Activated T-helper 1 cell treated with anti-CD3 and anti-CD28 coated beads, Interleukin-2, amount 50 U/mL, for 16 hours (primary cell): ENCODE measurements around the gene ALOX12B.
A peak's percentile ranks its signal among the peaks of the same experiment; 100 is the strongest.
"Not testable (repeated sequence)": the region's sequence is repeated elsewhere in the genome, so short reads cannot be mapped to it uniquely, and the experiment has no call there.

ENCODE experiments used
- DNase-seq, 2 donors: peaks; one replicate each; pipeline ENCODE4 v3.0.0-alpha.2; 2020; ENCODE audit warnings: low read depth in 1 of 2, low spot score in 1 of 2

ALOX12B gene

DNA sequence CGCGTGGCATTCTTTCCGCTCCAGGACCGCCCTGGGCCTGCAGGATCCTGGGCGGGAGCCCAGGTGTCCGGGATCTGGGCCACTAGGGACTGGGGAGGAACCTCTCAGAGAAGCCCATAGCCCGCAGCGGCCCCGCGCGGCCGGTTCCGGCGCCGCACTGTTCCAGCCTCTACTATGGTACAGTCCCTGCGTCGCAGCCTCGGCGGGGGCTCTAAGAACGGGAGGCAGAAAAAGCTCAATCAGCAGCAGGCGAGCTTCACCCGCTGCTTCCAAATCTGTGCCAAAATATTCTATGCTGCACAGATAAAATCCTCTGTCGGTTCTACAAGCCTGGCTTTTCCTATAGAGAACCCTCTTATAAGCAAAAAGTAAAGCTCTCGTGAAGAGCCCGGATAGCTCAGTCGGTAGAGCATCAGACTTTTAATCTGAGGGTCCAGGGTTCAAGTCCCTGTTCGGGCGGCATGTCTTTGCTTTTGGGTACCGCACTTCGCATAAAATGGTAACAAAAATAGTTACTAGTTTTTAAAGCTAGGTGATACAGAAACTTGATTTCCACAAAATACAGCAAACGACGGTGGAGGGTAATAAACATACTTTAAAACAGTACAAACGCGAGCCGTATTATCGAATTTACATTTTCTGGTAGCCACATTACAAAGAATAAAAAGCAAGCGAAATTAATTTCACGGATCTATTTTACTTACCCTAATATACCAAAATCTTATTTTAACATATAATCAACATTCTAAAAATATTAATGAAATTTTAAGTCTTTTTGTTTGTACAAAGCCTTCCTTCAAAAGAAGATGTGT, 31.5 kb upstream of the ALOX12B start:
- DNase-seq = peak; percentile 61 to 75

DNA sequence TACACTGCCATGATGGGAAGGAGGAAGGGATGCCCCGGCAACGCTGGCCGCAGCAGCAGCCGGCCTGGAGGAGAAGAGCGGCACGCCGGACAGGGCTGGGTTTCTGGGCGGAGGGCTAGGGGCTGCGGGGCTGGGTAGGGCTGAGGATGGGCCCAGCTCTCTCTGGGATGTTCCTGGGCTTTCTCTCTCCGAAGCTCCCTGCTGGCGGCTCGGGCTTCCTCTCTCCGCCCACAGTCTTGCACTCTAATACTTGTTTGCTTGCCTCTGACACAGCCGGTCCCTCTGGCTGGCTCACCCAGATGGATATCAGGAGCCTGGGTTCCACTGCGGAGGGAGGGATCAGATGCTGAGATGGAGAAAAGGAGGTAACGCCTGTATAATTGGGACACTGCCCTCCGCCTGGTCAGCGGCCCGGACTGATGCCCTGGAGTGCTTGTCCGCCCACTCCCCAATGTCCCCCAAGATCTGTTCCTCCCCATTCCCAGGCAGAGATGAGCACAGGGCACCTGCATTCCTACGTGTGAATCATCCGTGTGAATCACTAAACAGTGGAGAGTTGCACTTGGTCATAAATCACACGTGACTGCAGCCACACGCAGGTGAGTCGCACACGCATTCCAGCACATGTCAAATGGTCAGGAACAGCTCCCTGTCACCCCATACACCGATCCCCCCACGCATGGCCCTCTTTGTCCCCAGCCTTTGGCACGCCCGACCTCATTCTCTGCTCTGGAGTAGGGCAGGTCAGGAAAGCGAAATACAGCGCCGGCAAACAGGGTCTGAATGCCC, 30.7 kb upstream of the ALOX12B start, which contains the start of gene ALOXE3:
TSS of gene ALOXE3 (minus strand) at position 535 of the 789 bp plus-strand sequence. CDS start at position 11, 524 bp downstream.
- DNase-seq = no peak

DNA sequence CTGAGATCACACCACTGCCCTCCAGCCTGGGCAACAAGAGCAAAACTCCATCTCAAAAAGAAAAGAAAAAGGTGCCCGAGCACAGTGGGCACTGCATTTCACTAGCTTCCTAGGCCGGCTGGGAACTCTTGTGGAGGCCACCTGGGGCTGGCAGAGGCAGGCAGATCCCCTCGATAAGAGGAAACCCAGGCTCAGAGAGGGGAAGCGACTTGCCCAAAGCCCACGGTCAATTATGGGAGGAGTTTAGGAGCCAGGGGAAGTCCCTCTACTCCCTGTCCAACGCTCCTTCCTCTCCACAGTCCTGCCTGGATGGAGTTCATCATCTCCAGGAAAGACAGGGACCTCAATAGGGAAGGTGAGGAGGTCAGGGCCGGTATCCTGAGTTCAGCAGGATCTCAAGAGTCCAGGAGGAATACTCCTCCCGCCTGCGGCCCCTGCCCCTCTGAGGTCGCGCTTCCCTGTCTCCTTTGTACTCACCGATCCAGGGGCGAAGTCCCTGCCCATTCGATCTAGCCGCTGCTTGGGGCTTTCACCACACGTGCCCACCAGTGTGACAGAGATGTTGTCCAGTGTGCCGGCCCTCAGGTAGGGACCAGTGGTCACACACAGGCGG, 30.0 kb upstream of the ALOX12B start:
- no peak for DNase-seq

DNA sequence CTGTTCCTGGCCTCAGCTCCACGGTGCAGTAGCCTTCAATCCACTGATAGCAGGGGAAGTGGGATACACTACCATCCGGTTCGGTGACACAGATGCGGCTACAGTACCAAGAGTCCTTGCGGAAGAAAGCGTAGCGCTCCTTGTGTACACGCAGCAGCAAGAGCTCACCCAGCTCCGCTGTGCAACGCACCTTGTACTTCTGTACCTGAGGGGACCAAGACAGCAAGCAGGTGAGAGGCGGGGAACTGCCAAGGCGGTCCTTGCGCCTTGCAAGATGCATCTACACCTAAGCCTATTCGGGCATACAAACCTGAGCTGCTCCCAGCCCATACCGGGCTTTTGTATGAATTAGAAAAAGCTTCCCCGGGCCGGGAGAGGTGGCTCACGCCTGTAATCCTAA, 29.3 kb upstream of the ALOX12B start:
- no peak for DNase-seq

DNA sequence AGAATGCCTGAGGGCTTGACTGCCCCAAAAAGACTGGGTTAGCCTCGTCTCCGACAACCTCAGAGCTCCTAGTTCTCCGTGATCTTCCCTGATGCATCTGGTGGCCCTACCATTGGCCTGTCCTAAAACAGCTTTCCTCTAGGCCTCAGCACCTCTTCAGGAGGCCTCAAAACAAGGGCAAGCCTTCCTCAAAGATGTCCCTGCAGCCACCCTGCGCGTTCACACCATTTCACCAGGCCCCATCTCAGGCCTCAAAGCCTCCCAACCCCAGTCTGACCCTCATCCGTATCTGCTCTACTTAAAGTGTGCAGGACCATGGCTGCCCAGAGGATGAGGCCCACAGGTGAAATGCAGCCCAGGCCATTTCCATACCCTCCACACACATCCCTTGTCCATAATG, 23.4 kb upstream of the ALOX12B start:
- DNase-seq = no peak

DNA sequence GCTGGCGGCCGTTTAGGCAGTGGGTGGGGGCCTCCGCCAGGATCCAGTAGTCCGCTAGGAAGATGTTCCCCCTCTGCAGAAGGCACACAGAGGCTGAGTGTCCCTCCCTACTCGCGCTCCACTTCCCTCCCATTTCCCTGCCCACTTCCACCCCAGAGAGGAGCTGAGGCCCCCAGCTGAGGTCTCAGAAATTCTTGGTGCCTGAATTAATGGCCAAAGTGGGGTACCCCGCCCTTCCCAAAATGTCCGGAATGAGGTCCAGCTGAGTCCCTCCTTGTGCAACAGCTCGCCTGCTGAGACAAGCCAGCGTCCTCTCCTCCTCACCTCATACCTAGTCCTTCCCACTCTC, 22.9 kb upstream of the ALOX12B start:
- no peak for DNase-seq

DNA sequence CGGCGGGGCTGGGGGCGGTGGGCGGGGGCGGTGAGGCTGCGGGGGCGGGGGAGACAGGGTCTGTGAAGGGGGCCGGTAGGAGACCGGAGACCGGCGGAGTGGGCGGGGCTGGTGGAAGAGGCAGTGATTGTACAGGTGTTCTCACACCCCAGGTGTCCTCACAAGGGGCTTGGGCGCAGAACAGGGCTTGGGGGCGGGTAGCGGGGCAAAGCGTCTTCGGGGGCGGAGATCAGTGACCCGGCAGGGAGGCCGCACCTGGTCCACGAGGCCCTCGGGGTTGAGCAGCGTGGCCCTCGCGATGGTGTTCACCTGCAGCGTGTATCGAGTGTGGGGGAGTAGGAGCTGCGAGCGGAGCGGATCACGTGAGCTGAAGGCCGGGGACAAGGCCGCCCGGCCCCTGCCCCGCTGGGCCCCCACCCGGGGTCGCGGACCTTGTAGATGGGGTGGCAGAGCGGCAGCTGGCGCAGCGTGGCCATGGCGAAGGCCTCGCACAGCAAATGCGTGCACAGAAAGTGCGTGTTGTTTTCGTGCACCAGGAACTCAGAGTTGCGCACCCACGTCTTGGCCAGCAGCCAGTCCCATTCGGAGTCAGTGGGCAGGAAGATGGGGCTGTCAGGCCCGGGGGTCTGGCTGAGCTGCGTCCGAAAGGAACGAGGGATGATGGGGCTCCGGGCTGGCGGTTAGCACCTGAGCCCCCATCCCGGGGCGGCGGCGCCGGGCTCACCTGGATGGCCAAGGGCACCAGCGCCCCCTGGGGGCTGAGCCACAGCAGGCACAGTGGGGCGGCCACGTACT, 22.3 kb upstream of the ALOX12B start:
- DNase-seq = peak; percentile 70 to 73

DNA sequence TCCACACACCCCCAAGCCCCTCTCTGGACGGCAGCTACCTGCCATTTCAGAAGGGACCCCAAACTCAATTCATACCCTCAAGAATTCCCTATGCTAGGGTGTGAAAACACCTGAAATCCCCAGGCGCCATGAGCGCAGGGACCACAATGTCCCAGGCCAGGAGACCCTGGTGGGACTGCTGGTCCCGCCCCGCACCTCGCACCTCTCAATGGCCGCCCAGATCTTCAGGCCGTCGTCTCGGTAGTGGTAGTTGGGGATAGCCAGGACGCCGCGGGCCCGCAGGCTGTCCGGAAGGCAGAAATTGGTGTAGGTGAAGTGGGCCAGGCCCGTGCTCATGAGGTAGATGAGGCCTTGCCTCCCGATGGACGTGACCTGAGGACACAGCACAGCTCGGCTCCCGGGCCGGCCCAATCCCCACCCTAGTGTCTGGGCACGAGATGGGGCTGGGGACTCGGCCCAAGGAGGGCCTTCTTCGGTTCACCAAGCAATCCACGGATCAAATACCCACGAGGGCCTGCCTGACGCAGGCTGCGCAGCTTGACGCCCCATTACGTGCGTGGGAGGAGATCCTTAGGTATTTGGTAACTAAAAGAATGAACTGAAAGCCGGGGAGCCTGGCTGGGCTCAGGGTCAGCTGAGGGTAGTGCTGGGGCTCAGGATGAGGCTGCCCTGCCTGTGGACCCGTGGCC, 21.6 kb upstream of the ALOX12B start:
- DNase-seq = no peak

DNA sequence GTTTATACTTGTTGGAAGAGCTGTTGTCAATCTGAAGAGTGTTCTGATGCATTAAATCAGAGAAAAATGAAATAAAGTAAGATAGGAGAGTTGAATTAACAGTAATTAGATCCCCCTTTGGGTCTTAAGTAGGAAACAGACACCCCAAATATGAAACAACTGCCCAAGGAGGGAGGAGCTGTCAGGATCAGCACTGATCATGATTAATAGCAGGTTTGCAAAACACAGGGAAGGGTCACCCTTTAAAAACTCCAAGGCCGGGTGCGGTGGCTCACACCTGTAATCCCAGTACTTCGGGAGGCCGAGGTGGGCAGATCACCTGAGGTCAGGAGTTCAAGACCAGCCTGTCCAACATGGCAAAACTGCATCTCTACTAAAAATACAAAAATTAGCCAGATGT, 19.5 kb upstream of the ALOX12B start:
- DNase-seq = not testable (repeated sequence)

DNA sequence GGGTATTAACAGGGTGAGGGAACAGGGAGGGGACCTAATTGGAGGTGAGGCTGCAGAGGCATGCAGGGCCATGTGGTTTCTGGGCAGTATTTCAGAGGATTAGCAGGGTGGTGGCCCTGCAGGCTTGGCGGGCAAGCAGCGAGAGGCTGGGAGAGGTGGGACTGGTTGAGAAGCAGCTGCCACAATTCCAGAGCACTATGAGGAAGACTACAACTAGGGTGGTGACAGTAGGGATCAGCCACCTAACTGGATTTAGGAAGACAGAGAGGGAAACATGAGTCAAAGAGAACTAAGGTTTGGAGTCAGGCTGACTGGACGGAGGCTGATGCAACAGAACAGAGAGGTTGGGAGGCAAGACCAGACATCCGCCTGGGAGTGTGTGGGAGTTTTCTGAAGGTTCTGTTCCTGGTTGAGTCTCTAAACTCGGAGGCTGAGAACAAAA, 18.5 kb upstream of the ALOX12B start:
- DNase-seq = no peak

DNA sequence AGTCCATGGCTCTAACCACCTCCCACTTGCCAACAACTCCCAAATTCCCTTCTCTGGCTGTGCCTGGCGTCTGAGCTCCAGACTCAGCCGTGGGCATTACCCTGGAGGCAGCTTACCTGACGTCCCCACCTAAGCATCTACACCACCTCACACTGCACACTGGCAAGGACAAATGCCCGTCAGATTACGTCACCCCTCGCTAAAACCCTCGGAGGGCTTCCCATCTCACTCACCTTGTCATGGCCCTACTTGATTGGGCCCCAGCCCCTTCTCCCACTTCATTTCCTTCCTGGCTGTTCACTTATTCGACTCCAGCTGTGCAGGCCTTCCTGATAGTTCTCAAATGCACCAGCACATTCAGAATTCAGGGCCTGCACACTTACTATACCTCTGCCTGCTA, 17.4 kb upstream of the ALOX12B start:
- no peak for DNase-seq

GRCh38 chr17:8103549-8103948, 16.0 kb upstream of the ALOX12B start:
- DNase-seq = no peak

DNA sequence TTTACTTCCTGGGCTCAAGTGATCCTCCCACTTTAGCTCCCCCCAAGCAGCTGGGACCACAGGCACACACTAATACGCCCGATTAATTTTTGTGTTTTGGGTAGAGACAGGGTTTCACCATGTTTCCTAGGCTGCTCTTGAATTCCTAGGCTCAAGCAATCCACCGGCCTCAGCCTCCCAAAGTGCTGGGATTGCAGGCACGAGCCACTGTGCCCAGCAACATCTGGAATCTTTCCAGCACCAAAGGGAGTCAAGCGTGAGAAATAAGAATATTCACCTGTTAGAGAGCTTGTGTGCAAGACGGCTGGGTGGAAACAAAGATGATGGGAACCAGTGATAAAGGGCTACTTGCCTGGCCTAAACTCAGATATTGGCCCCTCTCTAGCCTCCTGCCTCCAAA, 14.2 kb upstream of the ALOX12B start:
- DNase-seq = no peak

DNA sequence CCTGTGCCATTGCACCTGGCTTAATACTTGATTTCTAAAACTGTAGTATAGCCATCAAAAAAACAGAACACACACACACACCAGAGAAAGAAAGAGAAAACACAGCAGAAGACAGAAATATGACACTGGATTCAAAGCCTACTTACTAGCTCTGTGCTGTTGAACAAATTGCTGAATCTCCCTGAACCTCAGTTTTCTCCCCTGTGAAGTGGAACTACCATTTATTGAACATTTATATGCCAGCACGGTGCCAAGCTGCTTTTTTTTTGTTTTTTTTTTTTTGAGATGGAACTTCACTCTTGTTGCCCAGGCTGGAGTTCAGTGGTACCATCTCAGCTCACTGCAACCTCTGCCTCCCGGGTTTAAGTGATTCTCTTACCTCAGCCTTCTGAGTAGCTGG, 13.2 kb upstream of the ALOX12B start:
- no peak for DNase-seq

- no peak for DNase-seq
Observed at GRCh38 chr17:8100111-8100510, 12.6 kb upstream of the ALOX12B start.

GRCh38 chr17:8096541-8096940, 9.0 kb upstream of the ALOX12B start:
- DNase-seq = no peak

GRCh38 chr17:8095361-8095760, 7.8 kb upstream of the ALOX12B start:
- DNase-seq = no peak

GRCh38 chr17:8091033-8091687, 3.6 kb upstream of the ALOX12B start:
- DNase-seq = no peak

DNA sequence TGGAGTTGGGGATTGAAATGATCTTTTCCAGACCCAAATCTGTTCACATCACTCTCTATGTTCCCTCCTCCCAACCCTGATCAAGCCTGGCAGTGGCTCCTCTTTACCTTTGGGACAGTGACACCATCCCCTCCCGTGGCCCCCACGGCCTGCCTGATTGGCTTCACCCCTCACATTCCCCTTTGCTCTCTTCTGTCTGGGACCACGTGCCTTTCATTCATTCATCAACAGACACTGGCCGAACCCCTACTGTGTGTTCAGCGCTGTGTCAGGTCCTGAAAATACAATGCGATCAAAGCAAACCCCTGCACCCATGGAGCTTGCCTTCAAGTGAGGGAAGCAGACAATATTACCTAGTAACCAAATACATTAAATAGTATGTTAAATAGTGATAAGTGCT, 2.2 kb upstream of the ALOX12B start:
- no peak for DNase-seq

DNA sequence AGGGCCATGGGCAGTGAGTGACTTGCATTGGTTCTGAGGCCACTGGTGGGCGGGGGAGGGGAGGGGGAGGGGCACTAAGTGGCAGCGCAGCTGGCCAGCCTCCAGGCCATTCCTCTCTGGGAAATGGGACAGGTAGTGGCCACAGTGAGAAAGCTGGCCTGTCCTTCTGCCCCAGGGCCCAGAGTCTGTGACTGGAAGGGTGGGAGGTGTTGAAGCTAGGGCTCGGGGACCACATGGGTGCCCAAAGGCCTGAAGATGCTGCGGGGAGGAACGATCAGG, 375 bp upstream of the ALOX12B start:
- DNase-seq = no peak
